CD4-positive, alpha-beta memory T cell (primary cell): Measurements from ENCODE around the gene SLC35F3. TPM values are rescaled to one million over a fixed set of nuclear protein-coding genes. Genes with fewer than 3 reads are reported as not detected.
A peak's percentile ranks its signal among the peaks of the same experiment; 100 is the strongest.

Experiments used
- CTCF ChIA-PET: fragments of 350-600 bp; sonication (Branson Sonifier 250); formaldehyde crosslinking; loops from one replicate; lab custom pipeline; 2021; ENCODE audit warnings: inconsistent platforms; ENCODE audit not compliant: partially characterized antibody; lab: Charles Lee
- POLR2A ChIA-PET: fragments of 350-600 bp; sonication (Branson Sonifier 250); formaldehyde crosslinking; loops from one replicate; lab custom pipeline; 2021; ENCODE audit not compliant: partially characterized antibody; lab: Charles Lee
- DNase-seq, 5 donors: peaks; one replicate each; pipeline versions ENCODE4 v3.0.0 to v3.0.0-alpha.2; 2020 to 2022; ENCODE audit warnings: mixed read lengths in 1 of 5
- H3K27ac ChIP-seq: one replicate; pipeline ENCODE4 v1.7.0; 2013; ENCODE audit warnings: low read depth, low read length
- H3K27me3 ChIP-seq: 2 replicates; pipeline ENCODE4 v1.7.0; 2013; ENCODE audit warnings: mild to moderate bottlenecking, low read length, moderate library complexity; ENCODE audit not compliant: insufficient read depth
- H3K36me3 ChIP-seq: 2 replicates; pipeline ENCODE4 v1.7.0; 2013; ENCODE audit warnings: mild to moderate bottlenecking, low read length, moderate library complexity; ENCODE audit not compliant: insufficient read depth
- H3K4me1 ChIP-seq: 2 replicates; pipeline ENCODE4 v1.7.0; 2013; ENCODE audit warnings: mild to moderate bottlenecking, low read length, moderate library complexity; ENCODE audit not compliant: insufficient read depth
- H3K4me3 ChIP-seq, 2 donors: one replicate each; pipeline ENCODE4 v1.7.0; 2013; ENCODE audit warnings: low read length in 2 of 2, mild to moderate bottlenecking in 1 of 2
- H3K9me3 ChIP-seq, 2 donors: one replicate each; pipeline ENCODE4 v1.7.0; 2013; ENCODE audit warnings: low read length in 2 of 2, control low read depth in 1 of 2; ENCODE audit not compliant: control insufficient read depth in 1 of 2
- H3K27ac Mint-ChIP-seq, 7 donors: one replicate each; pipeline ENCODE4 v1.8.0; 2020 to 2021; ENCODE audit warnings: mixed read lengths in 7 of 7, mild to moderate bottlenecking in 6 of 7, inconsistent platforms in 3 of 7, moderate library complexity in 3 of 7
- H3K27me3 Mint-ChIP-seq, 2 donors: one replicate each; pipeline ENCODE4 v1.8.0; 2020 to 2021; ENCODE audit warnings: mixed read lengths in 2 of 2
- H3K36me3 Mint-ChIP-seq, 2 donors: one replicate each; pipeline ENCODE4 v1.8.0; 2020 to 2021; ENCODE audit warnings: mixed read lengths in 2 of 2, inconsistent platforms in 1 of 2, mild to moderate bottlenecking in 1 of 2
- H3K4me1 Mint-ChIP-seq, 4 donors: one replicate each; pipeline ENCODE4 v1.8.0; 2020 to 2021; ENCODE audit warnings: mixed read lengths in 4 of 4, mild to moderate bottlenecking in 1 of 4
- H3K4me3 Mint-ChIP-seq, 8 donors: one replicate each; pipeline ENCODE4 v1.8.0; 2020 to 2021; ENCODE audit warnings: mixed read lengths in 8 of 8, mild to moderate bottlenecking in 7 of 8, moderate library complexity in 6 of 8, inconsistent platforms in 3 of 8
- H3K9me3 Mint-ChIP-seq, 8 donors: one replicate each; pipeline ENCODE4 v1.8.0; 2020 to 2021; ENCODE audit warnings: mixed read lengths in 8 of 8, mild to moderate bottlenecking in 5 of 8, inconsistent platforms in 3 of 8, moderate library complexity in 1 of 8
- intact Hi-C: fragments of 100-400 bp; cut with micrococcal nuclease; formaldehyde crosslinking; loops from one replicate; pipeline ENCODE4 v1.15.1; 2023
- polyA plus RNA-seq, 2 donors: library from polyadenylated mRNA; unstranded; fragments of 300-500 nt; fragmentation: Illumina TruSeq; gene quantifications; one replicate each; pipeline ENCODE4 v1.2.3, GENCODE V29; 2021
- total RNA-seq, 2 experiments: library from RNA; stranded (reverse); gene quantifications; one replicate each; pipeline ENCODE4 v1.2.3, GENCODE V29; 2021

The SLC35F3 gene
- total and polyA plus RNA-seq, 4 experiments from 2014 or later, result 0.12 to 0.84 TPM; not detected in 2

- H3K27ac Mint-ChIP-seq, result no peak overlapping the region
- ChIA-PET POLR2A (no interaction called here), CTCF (no interaction called here)
- H3K9me3 Mint-ChIP-seq, result no peaks in the 10 kb centered on the region
- H3K36me3 Mint-ChIP-seq, result no peaks in the 10 kb centered on the region
- Histone ChIP-seq H3K4me1 (no peaks in the 10 kb centered on the region), H3K9me3 (no peaks in the 10 kb centered on the region), H3K36me3 (no peaks in the 10 kb centered on the region), H3K27ac (no peak overlapping the region), H3K4me3 (no peak overlapping the region), H3K27me3 (no peaks in the 10 kb centered on the region)
- intact Hi-C loops, result no loop called here
- DNase-seq, result no peak
- peak overlapping the region in 1 of 8 donors; percentile 41 for H3K4me3 Mint-ChIP-seq
- peaks cover 0 to 8% of the 10 kb centered on the region in 2 donors for H3K27me3 Mint-ChIP-seq
- peaks cover 0 to 4% (median 1%) of the 10 kb centered on the region in 4 donors for H3K4me1 Mint-ChIP-seq
Observed at GRCh38 chr1:234271243-234271606, 366.7 kb downstream of the SLC35F3 start.

GRCh38 chr1:234272656-234273312 is 368.3 kb downstream of the SLC35F3 start:
- H3K27me3 ChIP-seq, result no peaks in the 10 kb centered on the region
- H3K36me3 Mint-ChIP-seq, result no peaks in the 10 kb centered on the region
- intact Hi-C loops, result no loop called here
- no peaks in the 10 kb centered on the region for H3K9me3 ChIP-seq
- no peak overlapping the region for H3K27ac ChIP-seq
- no peak for DNase-seq
- H3K4me3 Mint-ChIP-seq, result no peak overlapping the region
- no peaks in the 10 kb centered on the region for H3K36me3 ChIP-seq
- H3K4me1 Mint-ChIP-seq, result peaks cover 0 to 4% (median 1%) of the 10 kb centered on the region in 4 donors
- no peak overlapping the region for H3K27ac Mint-ChIP-seq
- CTCF ChIA-PET, result no interaction called here
- no peak overlapping the region for H3K4me3 ChIP-seq
- H3K27me3 Mint-ChIP-seq, result peaks cover 0 to 14% of the 10 kb centered on the region in 2 donors
- no peaks in the 10 kb centered on the region for H3K4me1 ChIP-seq
- POLR2A ChIA-PET, result no interaction called here
- no peaks in the 10 kb centered on the region for H3K9me3 Mint-ChIP-seq

- no peaks in the 10 kb centered on the region for H3K4me1 ChIP-seq
- POLR2A ChIA-PET, result no interaction called here
- no peaks in the 10 kb centered on the region for H3K36me3 ChIP-seq
- Mint-ChIP-seq H3K36me3 (no peaks in the 10 kb centered on the region), H3K9me3 (no peaks in the 10 kb centered on the region), H3K4me1 (peaks cover 0 to 4% (median 1%) of the 10 kb centered on the region in 4 donors), H3K27me3 (peaks cover 0 to 14% of the 10 kb centered on the region in 2 donors), H3K4me3 (no peak overlapping the region), H3K27ac (peak overlapping the region in 1 of 7 donors; percentile 8)
- no peak overlapping the region for H3K4me3 ChIP-seq
- intact Hi-C loops, result no loop called here
- H3K27ac ChIP-seq, result no peak overlapping the region
- CTCF ChIA-PET, result no interaction called here
- H3K27me3 ChIP-seq, result no peaks in the 10 kb centered on the region
- no peaks in the 10 kb centered on the region for H3K9me3 ChIP-seq
- DNase-seq, result no peak
Observed at GRCh38 chr1:234273981-234274380, 369.5 kb downstream of the SLC35F3 start.

- no peaks in the 10 kb centered on the region for H3K9me3 Mint-ChIP-seq
- no peaks in the 10 kb centered on the region for H3K36me3 ChIP-seq
- H3K4me3 Mint-ChIP-seq, result no peak overlapping the region
- no peak overlapping the region for H3K27ac Mint-ChIP-seq
- ChIA-PET CTCF (interaction anchor here (0.9 kb wide), 1 partner anchor 32 kb away, joined by 4 read pairs; no protein-coding TSS in a partner anchor), POLR2A (no interaction called here)
- intact Hi-C loops, result no loop called here
- no peak for DNase-seq
- no peaks in the 10 kb centered on the region for H3K9me3 ChIP-seq
- H3K27me3 ChIP-seq, result no peaks in the 10 kb centered on the region
- H3K27ac ChIP-seq, result no peak overlapping the region
- no peak overlapping the region for H3K4me3 ChIP-seq
- peaks cover 0 to 16% of the 10 kb centered on the region in 2 donors for H3K27me3 Mint-ChIP-seq
- H3K4me1 Mint-ChIP-seq, result peaks cover 0 to under 1% (median 0%) of the 10 kb centered on the region in 4 donors
- H3K36me3 Mint-ChIP-seq, result no peaks in the 10 kb centered on the region
- H3K4me1 ChIP-seq, result no peaks in the 10 kb centered on the region
Observed at GRCh38 chr1:234276151-234276788, 371.8 kb downstream of the SLC35F3 start.

GRCh38 chr1:234277161-234277868 is 372.8 kb downstream of the SLC35F3 start:
- Mint-ChIP-seq H3K9me3 (no peaks in the 10 kb centered on the region), H3K4me1 (no peaks in the 10 kb centered on the region), H3K36me3 (no peaks in the 10 kb centered on the region), H3K27ac (no peak overlapping the region), H3K27me3 (peaks cover 0 to 13% of the 10 kb centered on the region in 2 donors), H3K4me3 (no peak overlapping the region)
- POLR2A ChIA-PET, result no interaction called here
- no peak for DNase-seq
- H3K9me3 ChIP-seq, result no peaks in the 10 kb centered on the region
- H3K4me3 ChIP-seq, result no peak overlapping the region
- intact Hi-C loops, result no loop called here
- no peaks in the 10 kb centered on the region for H3K36me3 ChIP-seq
- no peak overlapping the region for H3K27ac ChIP-seq
- H3K27me3 ChIP-seq, result no peaks in the 10 kb centered on the region
- CTCF ChIA-PET, result interaction anchor here (0.9 kb wide), 1 partner anchor 31 kb away, joined by 4 read pairs; no protein-coding TSS in a partner anchor
- no peaks in the 10 kb centered on the region for H3K4me1 ChIP-seq

GRCh38 chr1:234279021-234279420 is 374.5 kb downstream of the SLC35F3 start:
- intact Hi-C loops, result no loop called here
- CTCF ChIA-PET, result interaction anchor here (1.6 kb wide), 1 partner anchor 31 kb away, joined by 3 read pairs; no protein-coding TSS in a partner anchor
- Histone ChIP-seq H3K27ac (no peak overlapping the region), H3K4me1 (no peaks in the 10 kb centered on the region), H3K4me3 (no peak overlapping the region), H3K27me3 (no peaks in the 10 kb centered on the region), H3K9me3 (no peaks in the 10 kb centered on the region), H3K36me3 (no peaks in the 10 kb centered on the region)
- Mint-ChIP-seq H3K27ac (no peak overlapping the region), H3K36me3 (no peaks in the 10 kb centered on the region), H3K27me3 (peaks cover 0 to 13% of the 10 kb centered on the region in 2 donors), H3K4me1 (no peaks in the 10 kb centered on the region), H3K9me3 (no peaks in the 10 kb centered on the region), H3K4me3 (no peak overlapping the region)
- POLR2A ChIA-PET, result no interaction called here
- DNase-seq, result no peak

- H3K4me1 Mint-ChIP-seq, result no peaks in the 10 kb centered on the region
- H3K36me3 Mint-ChIP-seq, result no peaks in the 10 kb centered on the region
- no peak for DNase-seq
- Histone ChIP-seq H3K9me3 (no peaks in the 10 kb centered on the region), H3K36me3 (no peaks in the 10 kb centered on the region), H3K4me1 (no peaks in the 10 kb centered on the region), H3K27ac (no peak overlapping the region), H3K4me3 (no peak overlapping the region), H3K27me3 (no peaks in the 10 kb centered on the region)
- H3K27ac Mint-ChIP-seq, result no peak overlapping the region
- H3K27me3 Mint-ChIP-seq, result peaks cover 0 to 17% of the 10 kb centered on the region in 2 donors
- no peak overlapping the region for H3K4me3 Mint-ChIP-seq
- intact Hi-C loops, result no loop called here
- CTCF ChIA-PET, result interaction anchor here (1.6 kb wide), 1 partner anchor 29 kb away, joined by 3 read pairs; no protein-coding TSS in a partner anchor
- POLR2A ChIA-PET, result no interaction called here
- H3K9me3 Mint-ChIP-seq, result no peaks in the 10 kb centered on the region
Observed at GRCh38 chr1:234280500-234280899, 376.0 kb downstream of the SLC35F3 start.
